Measurements from ENCODE around the gene DEPP1. TPM values are rescaled to one million over a fixed set of nuclear protein-coding genes. Genes with fewer than 3 reads are reported as not detected.

DEPP1 gene
- total and polyA plus RNA-seq, 2 of the 13 experiments (the other 11 are each of a cell fraction or from before 2014, with no cell fraction given): 14.8 to 270 TPM

GRCh38 chr10:44932517-44933450 lies 45.8 kb downstream of the DEPP1 start (continued):
- TF ChIP-seq ZNF317 (CRISPR knock-in tag; IDR thresholded peaks at IDR 0.05) (peak; percentile 75; the same call in 1 of the 2 replicates), THRA (CRISPR knock-in tag; IDR thresholded peaks at IDR 0.05; ENCODE audit: borderline replicate concordance) (0 out of 2 replicates have a peak, but pooled peaks have one; percentile 31), FOXJ3 (CRISPR knock-in tag; IDR thresholded peaks at IDR 0.05; ENCODE audit: borderline replicate concordance) (no peak), ZNF432 (CRISPR knock-in tag; IDR thresholded peaks at IDR 0.05; ENCODE audit: borderline replicate concordance) (no peak), RFXAP (CRISPR knock-in tag; IDR thresholded peaks at IDR 0.05; ENCODE audit: borderline replicate concordance) (peak; percentile 25; the same call in 1 of the 2 replicates), ZNF205 (CRISPR knock-in tag; IDR thresholded peaks at IDR 0.05) (peak; percentile 64; the same call in 1 of the 2 replicates), ZNF138 (CRISPR knock-in tag; IDR thresholded peaks at IDR 0.05; ENCODE audit: low read depth) (no peak), JDP2 (CRISPR knock-in tag; IDR thresholded peaks at IDR 0.05; ENCODE audit: borderline replicate concordance) (no peak), RARG (CRISPR knock-in tag; IDR thresholded peaks at IDR 0.05; ENCODE audit: low read depth) (no peak), YEATS2 (CRISPR knock-in tag; IDR thresholded peaks at IDR 0.05; ENCODE audit: borderline replicate concordance) (no peak), ZBTB4 (CRISPR knock-in tag; IDR thresholded peaks at IDR 0.05; ENCODE audit: borderline replicate concordance) (0 out of 2 replicates have a peak, but pooled peaks have one; percentile 59), KLF12 (CRISPR knock-in tag; IDR thresholded peaks at IDR 0.05; ENCODE audit: borderline replicate concordance) (no peak), MATR3 (CRISPR knock-in tag; IDR thresholded peaks at IDR 0.05) (no peak), ZNF451 (CRISPR knock-in tag; IDR thresholded peaks at IDR 0.05) (peak; percentile 89), MED13 (CRISPR knock-in tag; IDR thresholded peaks at IDR 0.05) (no peak), GABPB1 (CRISPR knock-in tag; IDR thresholded peaks at IDR 0.05) (peak; percentile 52), ESRRA (CRISPR knock-in tag; IDR thresholded peaks at IDR 0.05; ENCODE audit: low read depth) (0 out of 2 replicates have a peak, but pooled peaks have one; percentile 11), STAT5B (CRISPR knock-in tag; IDR thresholded peaks at IDR 0.05) (no peak), MAZ (IDR thresholded peaks at IDR 0.05; ENCODE audit: borderline replicate concordance, low read depth, low read length) (no peak), MAZ (CRISPR knock-in tag; IDR thresholded peaks at IDR 0.05; ENCODE audit: low read depth) (peak; percentile 66), ELF3 (CRISPR knock-in tag; IDR thresholded peaks at IDR 0.05) (0 out of 2 replicates have a peak, but pooled peaks have one; percentile 14), STAG1 (CRISPR knock-in tag; IDR thresholded peaks at IDR 0.05) (peak; percentile 99), PHF5A (CRISPR knock-in tag; IDR thresholded peaks at IDR 0.05; ENCODE audit: low read depth, unreplicated experiment) (no peak)
